GM12801 (cell line): ENCODE data around the gene GNAI2.

Source experiments
- CTCF ChIP-seq: IDR thresholded peaks from one replicate; pipeline ENCODE4 v1.5.1; 2011; ENCODE audit warnings: control low read depth; ENCODE audit not compliant: insufficient read length; ENCODE audit errors: extremely low read depth

Gene GNAI2

GRCh38 chr3:50214824-50215223 is 21.2 kb upstream of the GNAI2 start:
- TF ChIP-seq CTCF, result no peak

- no peak for TF ChIP-seq CTCF
Observed at GRCh38 chr3:50215529-50215928, 20.5 kb upstream of the GNAI2 start.

GRCh38 chr3:50217681-50218080 is 18.3 kb upstream of the GNAI2 start:
- no peak for TF ChIP-seq CTCF

GRCh38 chr3:50218448-50218847 is 17.6 kb upstream of the GNAI2 start:
- no peak for TF ChIP-seq CTCF

- TF ChIP-seq CTCF, result no peak
Observed at GRCh38 chr3:50219285-50219684, 16.7 kb upstream of the GNAI2 start.

- no peak for TF ChIP-seq CTCF
Observed at GRCh38 chr3:50220109-50220508, 15.9 kb upstream of the GNAI2 start.

GRCh38 chr3:50221051-50221410 is 15.0 kb upstream of the GNAI2 start:
- TF ChIP-seq CTCF, result no peak
